SK-N-SH (cell line): Measurements from ENCODE around the gene EGFLAM.

Experiments used
- CHD2 ChIP-seq: fragments of 150-350 bp; IDR thresholded peaks from 2 replicates; pipeline ENCODE4 v1.6.1; 2018; ENCODE audit warnings: low read length; ENCODE audit not compliant: partially characterized antibody
- EZH2phosphoT487 ChIP-seq: fragments of 200-600 bp; sonication (generic); IDR thresholded peaks from 2 replicates; pipeline ENCODE4 v1.6.1; 2017; ENCODE audit warnings: low read depth, mixed run types, mild to moderate bottlenecking, antibody characterized with exemption, moderate library complexity, borderline replicate concordance
- TAF1 ChIP-seq: IDR thresholded peaks from 2 replicates; pipeline ENCODE4 v1.6.1; 2012; ENCODE audit warnings: low read depth, mild to moderate bottlenecking, low read length, moderate library complexity, borderline replicate concordance
- TF ChIP-seq, protein P1 (sequence below): fragments of 200-600 bp; sonication (generic); IDR thresholded peaks from 2 replicates; pipeline ENCODE4 v1.6.1; 2017; ENCODE audit warnings: antibody characterized with exemption, mild to moderate bottlenecking, moderate library complexity

DNA sequence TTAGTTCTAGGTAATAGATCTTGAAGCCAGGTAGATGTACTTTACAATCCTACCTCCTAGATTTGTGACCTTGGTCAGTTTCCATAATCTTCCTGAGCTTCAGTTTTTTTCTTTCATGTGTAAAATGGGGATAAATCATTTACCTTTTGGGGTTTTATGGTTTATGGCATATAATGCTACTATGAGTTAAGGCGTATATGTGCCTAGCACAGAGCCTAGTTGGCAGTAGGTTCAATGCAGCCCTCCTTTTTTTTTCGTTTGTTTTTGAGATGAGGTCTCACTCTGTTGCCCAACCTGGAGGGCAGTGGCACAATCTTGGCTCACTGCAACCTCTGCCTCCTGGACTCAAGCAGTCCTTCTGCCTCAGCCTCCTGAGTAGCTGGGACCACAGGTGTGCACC, 28.8 kb downstream of the EGFLAM start:
- no peak for TF ChIP-seq CHD2
- TF ChIP-seq TAF1, result no peak
- no peak for TF ChIP-seq EZH2phosphoT487
- TF ChIP-seq, protein P1, sequence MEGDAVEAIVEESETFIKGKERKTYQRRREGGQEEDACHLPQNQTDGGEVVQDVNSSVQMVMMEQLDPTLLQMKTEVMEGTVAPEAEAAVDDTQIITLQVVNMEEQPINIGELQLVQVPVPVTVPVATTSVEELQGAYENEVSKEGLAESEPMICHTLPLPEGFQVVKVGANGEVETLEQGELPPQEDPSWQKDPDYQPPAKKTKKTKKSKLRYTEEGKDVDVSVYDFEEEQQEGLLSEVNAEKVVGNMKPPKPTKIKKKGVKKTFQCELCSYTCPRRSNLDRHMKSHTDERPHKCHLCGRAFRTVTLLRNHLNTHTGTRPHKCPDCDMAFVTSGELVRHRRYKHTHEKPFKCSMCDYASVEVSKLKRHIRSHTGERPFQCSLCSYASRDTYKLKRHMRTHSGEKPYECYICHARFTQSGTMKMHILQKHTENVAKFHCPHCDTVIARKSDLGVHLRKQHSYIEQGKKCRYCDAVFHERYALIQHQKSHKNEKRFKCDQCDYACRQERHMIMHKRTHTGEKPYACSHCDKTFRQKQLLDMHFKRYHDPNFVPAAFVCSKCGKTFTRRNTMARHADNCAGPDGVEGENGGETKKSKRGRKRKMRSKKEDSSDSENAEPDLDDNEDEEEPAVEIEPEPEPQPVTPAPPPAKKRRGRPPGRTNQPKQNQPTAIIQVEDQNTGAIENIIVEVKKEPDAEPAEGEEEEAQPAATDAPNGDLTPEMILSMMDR, result no peak
